ENCODE data around the gene GINS1. TPM values are rescaled to one million over a fixed set of nuclear protein-coding genes. Genes with fewer than 3 reads are reported as not detected.

Gene GINS1
- total and polyA plus RNA-seq, 2 donors (not counting 1 experiment from before 2014, with no cell fraction given): 0.61 to 2.0 TPM

- no peaks in the 10 kb centered on the region for H3K9me3 ChIP-seq (ENCODE audit: control extremely low read depth in 1 of 3, control insufficient read depth in 2 of 3, insufficient read depth in 1 of 3, low read length in 2 of 3)
- H3K4me1 ChIP-seq (ENCODE audit: control insufficient read depth in 2 of 2, insufficient read depth in 2 of 2, low read length in 2 of 2): peaks cover 0 to 7% of the 10 kb centered on the region in 2 donors
- DNase-seq: no peak
- H3K4me3 Mint-ChIP-seq: no peak overlapping the region
- intact Hi-C loops (cut with micrococcal nuclease): no loop called here
- H3K79me2 ChIP-seq (ENCODE audit: control insufficient read depth, insufficient read depth, low read length): no peaks in the 10 kb centered on the region
- no peak overlapping the region for H3K4me3 ChIP-seq (ENCODE audit: control extremely low read depth in 1 of 5, extremely low read depth in 1 of 5, insufficient read depth in 1 of 5, low read depth in 2 of 5, low read length in 4 of 5)
- no peak overlapping the region for H3K4me2 ChIP-seq (replicated peaks; ENCODE audit: low read depth, low read length, poor library complexity, severe bottlenecking)
- 94% methylated on average over 14 of the region's 15 CpGs for WGBS (ENCODE audit: insufficient coverage)
- no peak overlapping the region for H3K27ac Mint-ChIP-seq
- CTCF ChIA-PET: no interaction called here
- H3K27me3 ChIP-seq (replicated peaks in 1 of 4; ENCODE audit: control extremely low read depth in 1 of 4, control insufficient read depth in 3 of 4, insufficient read depth in 4 of 4, low read length in 3 of 4): no peaks in the 10 kb centered on the region
- peaks cover 8% of the 10 kb centered on the region for H3K4me1 Mint-ChIP-seq
- TF ChIP-seq EZH2 (IDR thresholded peaks at IDR 0.05; ENCODE audit: borderline replicate concordance, insufficient read depth, low read depth, low read length, poor library complexity, severe bottlenecking): no peak
- TF ChIP-seq, protein P1, sequence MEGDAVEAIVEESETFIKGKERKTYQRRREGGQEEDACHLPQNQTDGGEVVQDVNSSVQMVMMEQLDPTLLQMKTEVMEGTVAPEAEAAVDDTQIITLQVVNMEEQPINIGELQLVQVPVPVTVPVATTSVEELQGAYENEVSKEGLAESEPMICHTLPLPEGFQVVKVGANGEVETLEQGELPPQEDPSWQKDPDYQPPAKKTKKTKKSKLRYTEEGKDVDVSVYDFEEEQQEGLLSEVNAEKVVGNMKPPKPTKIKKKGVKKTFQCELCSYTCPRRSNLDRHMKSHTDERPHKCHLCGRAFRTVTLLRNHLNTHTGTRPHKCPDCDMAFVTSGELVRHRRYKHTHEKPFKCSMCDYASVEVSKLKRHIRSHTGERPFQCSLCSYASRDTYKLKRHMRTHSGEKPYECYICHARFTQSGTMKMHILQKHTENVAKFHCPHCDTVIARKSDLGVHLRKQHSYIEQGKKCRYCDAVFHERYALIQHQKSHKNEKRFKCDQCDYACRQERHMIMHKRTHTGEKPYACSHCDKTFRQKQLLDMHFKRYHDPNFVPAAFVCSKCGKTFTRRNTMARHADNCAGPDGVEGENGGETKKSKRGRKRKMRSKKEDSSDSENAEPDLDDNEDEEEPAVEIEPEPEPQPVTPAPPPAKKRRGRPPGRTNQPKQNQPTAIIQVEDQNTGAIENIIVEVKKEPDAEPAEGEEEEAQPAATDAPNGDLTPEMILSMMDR (IDR thresholded peaks at IDR 0.05): no peak
- no peak overlapping the region for H2AFZ ChIP-seq (ENCODE audit: insufficient read depth, low read depth, low read length, poor library complexity, severe bottlenecking)
- no peaks in the 10 kb centered on the region for H3K27me3 Mint-ChIP-seq
- no peak overlapping the region for H3K9ac ChIP-seq (ENCODE audit: low read length)
- H4K20me1 ChIP-seq (ENCODE audit: control insufficient read depth, insufficient read depth, low read length, poor library complexity, severe bottlenecking): no peaks in the 10 kb centered on the region
- no peaks in the 10 kb centered on the region for H3K36me3 ChIP-seq (replicated peaks in 1 of 2; ENCODE audit: control extremely low read depth in 1 of 2, control insufficient read depth in 1 of 2, extremely low read depth in 1 of 2, insufficient read depth in 2 of 2, low read length in 1 of 2)
- no peak overlapping the region for H3K27ac ChIP-seq (ENCODE audit: low read length in 2 of 2)
- no peak for ATAC-seq (ENCODE audit: low read depth)
- POLR2A ChIA-PET: no interaction called here
- H3K9me3 Mint-ChIP-seq (ENCODE audit: insufficient read depth): no peaks in the 10 kb centered on the region
These were observed 81.9 kb downstream of the GINS1 start for GRCh38 chr20:25489221-25489871.

DNA sequence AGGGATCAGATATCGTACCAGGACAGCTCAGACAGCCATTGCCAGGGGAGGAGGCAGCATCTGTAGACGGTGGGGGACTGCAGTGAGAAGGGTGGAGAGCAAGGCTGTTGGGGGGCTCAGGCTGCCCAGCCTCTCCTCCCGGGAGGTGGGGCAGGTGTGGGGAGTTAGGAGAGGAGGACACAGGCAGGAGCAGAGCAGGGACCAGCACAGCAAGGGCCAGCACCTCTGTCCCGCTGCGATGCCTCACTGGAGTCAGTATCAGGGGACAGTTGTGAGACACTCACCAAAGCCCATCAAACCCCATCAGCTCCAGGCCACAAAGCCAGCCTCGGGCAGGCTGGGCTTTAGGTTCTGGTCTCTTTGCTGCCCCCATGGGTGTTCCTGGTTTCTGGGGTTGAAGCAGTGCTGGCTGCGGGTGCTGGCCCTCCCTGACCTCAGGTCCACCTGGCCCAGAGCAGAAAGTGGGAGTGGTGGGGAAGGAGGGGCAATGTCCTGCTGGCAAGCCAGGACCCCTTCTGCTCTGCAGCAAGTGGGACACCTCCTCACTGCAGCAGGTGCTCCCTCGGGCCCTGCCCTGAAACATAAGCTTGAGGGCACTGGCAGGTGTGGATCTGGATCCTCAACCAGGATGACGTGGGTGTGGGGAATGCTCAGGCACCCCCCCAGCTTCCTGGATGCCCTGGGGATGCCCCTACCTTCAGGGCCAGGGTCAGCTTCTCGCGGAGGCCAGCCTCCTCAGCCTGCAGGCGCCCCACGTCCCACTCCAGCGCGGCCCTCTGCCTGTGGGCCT lies 83.4 kb downstream of the GINS1 start:
- CTCF ChIA-PET: no interaction called here
- no peaks in the 10 kb centered on the region for H3K27me3 Mint-ChIP-seq

More for the DNA sequence above, 83.4 kb downstream of the GINS1 start:
- Histone ChIP-seq H3K36me3 (replicated peaks in 1 of 2; ENCODE audit: control extremely low read depth in 1 of 2, control insufficient read depth in 1 of 2, extremely low read depth in 1 of 2, insufficient read depth in 2 of 2, low read length in 1 of 2) (no peaks in the 10 kb centered on the region), H3K79me2 (ENCODE audit: control insufficient read depth, insufficient read depth, low read length) (no peaks in the 10 kb centered on the region), H3K9ac (ENCODE audit: low read length) (no peak overlapping the region), H3K27me3 (replicated peaks in 1 of 4; ENCODE audit: control extremely low read depth in 1 of 4, control insufficient read depth in 3 of 4, insufficient read depth in 4 of 4, low read length in 3 of 4) (no peaks in the 10 kb centered on the region), H3K9me3 (ENCODE audit: control extremely low read depth in 1 of 3, control insufficient read depth in 2 of 3, insufficient read depth in 1 of 3, low read length in 2 of 3) (no peaks in the 10 kb centered on the region), H3K4me1 (ENCODE audit: control insufficient read depth in 2 of 2, insufficient read depth in 2 of 2, low read length in 2 of 2) (peaks cover 0 to 3% of the 10 kb centered on the region in 2 donors), H2AFZ (ENCODE audit: insufficient read depth, low read depth, low read length, poor library complexity, severe bottlenecking) (no peak overlapping the region), H3K27ac (ENCODE audit: low read length in 2 of 2) (no peak overlapping the region), H4K20me1 (ENCODE audit: control insufficient read depth, insufficient read depth, low read length, poor library complexity, severe bottlenecking) (no peaks in the 10 kb centered on the region), H3K4me2 (replicated peaks; ENCODE audit: low read depth, low read length, poor library complexity, severe bottlenecking) (no peak overlapping the region), H3K4me3 (ENCODE audit: control extremely low read depth in 1 of 5, extremely low read depth in 1 of 5, insufficient read depth in 1 of 5, low read depth in 2 of 5, low read length in 4 of 5) (no peak overlapping the region)
- no peak overlapping the region for H3K4me3 Mint-ChIP-seq
- intact Hi-C loops (cut with micrococcal nuclease): no loop called here
- no peak for TF ChIP-seq EZH2 (IDR thresholded peaks at IDR 0.05; ENCODE audit: borderline replicate concordance, insufficient read depth, low read depth, low read length, poor library complexity, severe bottlenecking)
- TF ChIP-seq, protein P1 (IDR thresholded peaks at IDR 0.05): no peak
- H3K27ac Mint-ChIP-seq: no peak overlapping the region
- H3K9me3 Mint-ChIP-seq (ENCODE audit: insufficient read depth): no peaks in the 10 kb centered on the region
- 91% methylated on average over 14 of the region's 15 CpGs for WGBS (ENCODE audit: insufficient coverage)
- no peak for ATAC-seq (ENCODE audit: low read depth)
- POLR2A ChIA-PET: no interaction called here
- DNase-seq: no peak
- peaks cover 4% of the 10 kb centered on the region for H3K4me1 Mint-ChIP-seq

All from B cell (primary cell).